Measurements from ENCODE around the gene GALNT9.
"Not testable (repeated sequence)": the region's sequence is repeated elsewhere in the genome, so short reads cannot be mapped to it uniquely, and the experiment has no call there.

Gene GALNT9

GRCh38 chr12:132306885-132307191 lies 22.6 kb downstream of the GALNT9 start:
- Mint-ChIP-seq H3K27me3 (peaks cover 9% of the 10 kb centered on the region), H3K4me1 (no peaks in the 10 kb centered on the region), H3K9me3 (peaks cover 7% of the 10 kb centered on the region), H3K4me3 (no peak overlapping the region), H3K27ac (no peak overlapping the region), H3K36me3 (no peaks in the 10 kb centered on the region)
- no peak for ATAC-seq

DNA sequence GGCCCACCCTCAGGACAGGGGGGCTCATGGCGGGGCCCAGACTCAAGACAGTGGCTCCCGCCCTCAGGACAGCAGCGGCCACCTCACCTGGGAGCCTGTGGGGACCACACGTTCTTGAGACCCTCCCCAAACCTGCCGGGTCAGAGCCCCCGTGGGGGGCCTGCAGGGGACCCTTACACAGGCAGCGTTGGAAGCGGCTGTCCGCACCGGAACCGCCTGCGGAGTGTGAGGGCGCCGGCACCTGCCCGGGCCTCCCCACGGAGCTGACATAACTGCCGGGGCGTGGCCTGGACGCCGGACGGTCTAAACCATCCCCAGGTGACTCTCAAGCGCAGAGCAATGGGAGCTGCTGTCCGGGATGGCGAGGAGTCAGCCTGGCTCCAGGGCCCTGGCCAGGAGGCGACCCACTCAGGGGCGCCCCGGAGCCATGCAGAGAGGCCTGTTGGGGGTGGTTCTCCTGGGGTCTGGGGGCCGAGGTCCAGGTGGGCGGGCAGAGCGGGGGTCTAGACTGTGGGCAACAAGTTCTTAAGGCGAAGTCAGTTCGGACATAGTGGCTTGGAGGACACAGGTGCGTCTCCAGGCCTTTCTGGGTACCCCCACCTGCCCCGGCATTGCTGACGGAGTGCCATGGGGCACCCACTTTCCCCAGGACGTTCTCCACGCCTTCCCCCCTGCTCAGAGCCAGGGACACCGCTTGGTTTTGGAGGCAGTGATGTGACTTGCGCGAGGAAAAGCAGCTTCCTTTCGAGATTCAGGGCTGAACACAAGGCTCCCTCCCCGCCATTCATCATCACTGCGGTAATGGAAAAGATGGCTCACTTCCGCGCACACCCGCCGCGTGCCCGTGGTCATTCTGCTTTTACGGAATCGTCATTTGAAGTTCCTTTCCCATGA lies 23.2 kb downstream of the GALNT9 start:
- ATAC-seq: peak; percentile 27
- Mint-ChIP-seq H3K4me1 (no peaks in the 10 kb centered on the region), H3K4me3 (no peak overlapping the region), H3K27ac (no peak overlapping the region), H3K36me3 (no peaks in the 10 kb centered on the region), H3K27me3 (peaks cover 10% of the 10 kb centered on the region), H3K9me3 (peaks cover 5% of the 10 kb centered on the region)

GRCh38 chr12:132305560-132305966 lies 23.8 kb downstream of the GALNT9 start:
- Mint-ChIP-seq H3K27me3 (peaks cover 17% of the 10 kb centered on the region), H3K4me1 (no peaks in the 10 kb centered on the region), H3K4me3 (no peak overlapping the region), H3K27ac (no peak overlapping the region), H3K36me3 (no peaks in the 10 kb centered on the region), H3K9me3 (peaks cover 4% of the 10 kb centered on the region)
- no peak for ATAC-seq

DNA sequence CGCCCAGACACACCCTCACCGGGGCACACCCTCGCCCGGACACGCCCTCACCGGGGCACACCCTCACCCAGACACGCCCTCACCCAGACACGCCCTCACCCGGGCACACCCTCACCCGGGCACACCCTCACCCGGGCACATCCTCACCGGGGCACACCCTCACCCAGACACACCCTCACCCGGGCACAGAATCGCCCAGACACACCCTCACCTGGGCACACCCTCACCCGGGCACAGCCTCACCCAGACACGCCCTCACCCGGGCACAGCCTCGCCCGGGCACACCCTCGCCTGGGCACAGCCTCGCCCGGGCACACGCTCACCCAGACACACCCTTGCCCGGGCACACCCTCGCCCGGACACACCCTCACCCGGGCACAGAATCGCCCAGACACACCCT lies 24.5 kb downstream of the GALNT9 start:
- H3K36me3 Mint-ChIP-seq, ATAC-seq, H3K9me3 Mint-ChIP-seq, H3K4me3 Mint-ChIP-seq, H3K27ac Mint-ChIP-seq, H3K4me1 Mint-ChIP-seq: not testable (repeated sequence)
- H3K27me3 Mint-ChIP-seq: peaks cover 17% of the 10 kb centered on the region

- H3K27me3 Mint-ChIP-seq: peaks cover 17% of the 10 kb centered on the region
- H3K4me3 Mint-ChIP-seq, H3K4me1 Mint-ChIP-seq, H3K27ac Mint-ChIP-seq, ATAC-seq, H3K9me3 Mint-ChIP-seq, H3K36me3 Mint-ChIP-seq: not testable (repeated sequence)
Measured at GRCh38 chr12:132303853-132304373, 25.5 kb downstream of the GALNT9 start.

DNA sequence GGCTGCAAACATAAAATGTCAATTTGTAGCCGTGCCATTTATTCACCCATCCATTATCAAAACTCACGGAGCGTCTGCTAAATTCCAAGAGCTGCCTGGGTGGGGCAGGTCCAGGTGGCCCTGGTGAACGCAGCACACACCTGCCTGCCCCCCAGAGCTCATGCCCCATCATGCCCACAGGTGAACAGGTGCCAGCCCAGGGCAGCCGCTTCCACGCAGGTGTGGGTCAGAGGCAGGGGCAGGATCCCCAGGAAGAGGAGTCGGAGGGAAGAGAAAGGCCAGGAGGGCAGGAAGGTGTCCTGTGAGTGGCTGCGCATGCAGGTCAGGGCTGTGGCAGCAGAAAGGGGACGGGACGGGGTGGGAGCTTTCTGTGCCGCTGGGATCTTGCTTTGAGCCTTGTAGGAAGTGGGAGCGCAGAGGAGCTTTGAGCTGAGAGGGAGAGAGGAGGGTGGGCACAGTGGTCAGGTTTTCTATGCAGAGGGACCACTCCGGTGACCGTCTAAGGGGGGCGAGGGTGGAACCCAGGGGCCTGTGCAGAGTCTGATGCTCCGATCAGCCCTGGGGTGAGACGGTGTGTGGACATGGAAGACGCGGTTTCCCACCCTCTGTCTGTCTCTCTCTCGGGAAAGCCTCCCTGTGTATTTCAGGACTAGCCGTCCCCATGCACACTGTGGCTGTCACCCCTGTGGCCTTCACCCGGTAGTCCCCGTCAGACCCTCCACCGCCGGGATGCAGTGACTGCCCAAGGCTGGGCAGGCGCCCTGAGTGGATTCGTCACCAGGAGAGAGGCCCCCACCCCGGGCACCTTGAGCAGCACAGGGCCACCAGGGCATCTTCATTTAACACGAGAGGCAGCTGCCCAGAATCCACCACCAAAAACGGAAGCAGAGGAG lies 26.7 kb downstream of the GALNT9 start:
- Mint-ChIP-seq H3K36me3 (no peaks in the 10 kb centered on the region), H3K4me1 (no peaks in the 10 kb centered on the region), H3K4me3 (no peak overlapping the region), H3K27ac (no peak overlapping the region), H3K27me3 (peaks cover 12% of the 10 kb centered on the region), H3K9me3 (peaks cover 7% of the 10 kb centered on the region)
- peak; percentile 59 for ATAC-seq

DNA sequence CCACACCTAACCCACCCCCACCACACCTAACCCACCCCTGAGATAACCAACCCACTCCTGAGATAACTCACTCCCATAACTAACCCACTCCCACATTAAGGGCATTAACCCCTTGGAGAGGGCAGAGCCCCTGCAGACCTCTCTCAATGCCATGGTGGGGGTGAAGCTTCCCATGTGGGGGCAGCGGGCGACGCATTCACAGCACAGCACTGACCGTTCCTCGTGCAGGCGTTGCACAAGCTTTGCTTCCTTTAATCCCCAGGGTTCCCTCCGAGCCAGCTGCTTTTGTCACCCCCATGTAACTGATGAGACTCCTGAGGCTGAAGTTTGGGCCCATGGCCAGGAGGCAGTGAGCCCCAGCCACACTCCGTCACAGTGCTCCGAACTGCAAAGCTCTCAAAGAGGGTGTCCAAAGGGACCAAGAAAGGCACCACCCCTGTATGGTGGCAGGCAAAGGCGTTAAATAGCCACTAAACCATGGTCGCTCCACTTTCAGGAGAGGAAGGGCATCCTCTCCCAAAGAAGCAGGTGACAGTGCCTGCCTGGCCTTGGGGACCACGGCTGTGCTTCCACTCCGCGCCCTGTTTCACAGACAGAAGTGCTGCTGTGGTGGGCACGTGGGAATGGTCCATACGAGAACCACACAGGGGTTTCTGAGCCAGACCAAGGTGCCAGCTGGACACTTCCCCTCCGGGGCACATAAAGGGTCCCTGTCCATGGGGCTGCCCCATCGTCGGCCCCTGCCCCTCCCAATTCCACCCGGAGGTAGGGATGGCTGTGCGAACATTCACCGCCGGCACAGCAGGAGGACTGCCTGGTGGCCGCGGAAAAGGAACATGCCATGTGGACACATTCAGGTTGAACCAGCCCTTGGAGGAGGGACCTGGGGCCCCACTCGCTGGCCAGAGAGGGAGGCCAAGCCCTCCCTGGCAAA lies 28.3 kb downstream of the GALNT9 start:
- ATAC-seq: no peak
- no peaks in the 10 kb centered on the region for H3K4me1 Mint-ChIP-seq
- H3K27ac Mint-ChIP-seq: no peak overlapping the region
- H3K9me3 Mint-ChIP-seq: peaks cover 7% of the 10 kb centered on the region
- H3K27me3 Mint-ChIP-seq: peaks cover 9% of the 10 kb centered on the region
- no peak overlapping the region for H3K4me3 Mint-ChIP-seq
- no peaks in the 10 kb centered on the region for H3K36me3 Mint-ChIP-seq

DNA sequence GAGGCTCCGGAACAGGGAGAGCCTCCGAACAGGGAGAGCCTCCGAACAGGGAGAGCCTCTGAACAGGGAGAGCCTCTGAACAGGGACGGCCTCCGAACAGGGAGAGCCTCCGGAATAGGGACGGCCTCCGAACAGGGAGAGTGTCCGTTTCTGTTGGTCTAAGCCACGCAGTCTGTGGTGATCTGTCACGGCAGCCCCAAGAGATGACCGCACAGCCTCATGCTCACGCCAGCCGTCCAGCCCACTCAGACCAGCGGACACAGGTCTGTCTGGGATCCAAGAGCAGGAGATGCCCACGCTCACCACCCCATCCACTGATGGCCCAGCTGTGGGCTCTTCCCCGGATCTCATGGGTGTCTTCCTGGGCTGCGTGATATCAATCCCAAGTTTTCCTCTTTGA lies 33.3 kb downstream of the GALNT9 start:
- Mint-ChIP-seq H3K27ac (no peak overlapping the region), H3K4me3 (no peak overlapping the region), H3K36me3 (no peaks in the 10 kb centered on the region), H3K9me3 (peaks cover 15% of the 10 kb centered on the region), H3K27me3 (peaks cover 30% of the 10 kb centered on the region), H3K4me1 (no peaks in the 10 kb centered on the region)
- ATAC-seq: no peak

DNA sequence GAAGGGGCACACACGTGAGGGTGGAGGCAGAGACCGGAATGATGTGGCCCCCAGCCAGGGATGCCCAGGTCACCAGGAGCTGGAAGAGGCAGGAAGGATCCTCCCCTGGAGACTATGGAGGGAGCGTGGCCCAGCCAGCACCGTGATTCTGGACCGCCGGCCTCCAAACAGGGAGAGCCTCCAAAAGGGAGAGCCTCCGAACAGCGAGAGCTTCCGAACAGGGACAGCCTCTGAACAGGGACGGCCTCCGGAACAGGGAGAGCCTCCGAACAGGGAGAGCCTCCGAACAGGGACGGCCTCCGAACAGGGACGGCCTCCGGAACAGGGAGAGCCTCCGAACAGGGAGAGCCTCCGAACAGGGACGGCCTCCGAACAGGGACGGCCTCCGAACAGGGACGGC lies 33.8 kb downstream of the GALNT9 start:
- H3K4me3 Mint-ChIP-seq, ATAC-seq, H3K4me1 Mint-ChIP-seq, H3K27ac Mint-ChIP-seq, H3K36me3 Mint-ChIP-seq: not testable (repeated sequence)
- peaks cover 11% of the 10 kb centered on the region for H3K9me3 Mint-ChIP-seq
- peaks cover 25% of the 10 kb centered on the region for H3K27me3 Mint-ChIP-seq

DNA sequence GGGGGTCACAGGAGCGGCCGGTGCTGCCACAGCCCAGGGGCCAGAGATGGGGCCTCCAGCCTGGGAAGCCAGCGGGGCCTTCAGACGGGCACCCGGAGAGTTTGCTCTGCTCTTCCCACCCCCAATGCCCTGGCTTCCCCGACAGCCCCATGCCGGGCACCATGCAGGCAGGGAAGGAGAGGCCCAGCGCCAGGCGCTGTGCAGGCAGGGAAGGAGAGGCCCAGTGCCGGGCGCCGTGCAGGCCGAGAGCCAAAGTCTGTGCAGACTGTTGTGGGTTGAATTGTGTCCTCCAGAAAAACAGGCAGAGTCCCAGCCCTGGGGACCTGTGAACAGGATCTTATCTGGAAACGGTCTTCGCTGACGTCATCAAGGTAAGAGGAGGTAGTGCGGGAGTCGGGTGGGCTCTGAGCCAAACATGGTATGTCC lies 34.3 kb downstream of the GALNT9 start:
- no peak overlapping the region for H3K4me3 Mint-ChIP-seq
- ATAC-seq: no peak
- H3K27me3 Mint-ChIP-seq: peaks cover 25% of the 10 kb centered on the region
- H3K9me3 Mint-ChIP-seq: peaks cover 11% of the 10 kb centered on the region
- H3K27ac Mint-ChIP-seq: no peak overlapping the region
- no peaks in the 10 kb centered on the region for H3K4me1 Mint-ChIP-seq
- H3K36me3 Mint-ChIP-seq: no peaks in the 10 kb centered on the region

DNA sequence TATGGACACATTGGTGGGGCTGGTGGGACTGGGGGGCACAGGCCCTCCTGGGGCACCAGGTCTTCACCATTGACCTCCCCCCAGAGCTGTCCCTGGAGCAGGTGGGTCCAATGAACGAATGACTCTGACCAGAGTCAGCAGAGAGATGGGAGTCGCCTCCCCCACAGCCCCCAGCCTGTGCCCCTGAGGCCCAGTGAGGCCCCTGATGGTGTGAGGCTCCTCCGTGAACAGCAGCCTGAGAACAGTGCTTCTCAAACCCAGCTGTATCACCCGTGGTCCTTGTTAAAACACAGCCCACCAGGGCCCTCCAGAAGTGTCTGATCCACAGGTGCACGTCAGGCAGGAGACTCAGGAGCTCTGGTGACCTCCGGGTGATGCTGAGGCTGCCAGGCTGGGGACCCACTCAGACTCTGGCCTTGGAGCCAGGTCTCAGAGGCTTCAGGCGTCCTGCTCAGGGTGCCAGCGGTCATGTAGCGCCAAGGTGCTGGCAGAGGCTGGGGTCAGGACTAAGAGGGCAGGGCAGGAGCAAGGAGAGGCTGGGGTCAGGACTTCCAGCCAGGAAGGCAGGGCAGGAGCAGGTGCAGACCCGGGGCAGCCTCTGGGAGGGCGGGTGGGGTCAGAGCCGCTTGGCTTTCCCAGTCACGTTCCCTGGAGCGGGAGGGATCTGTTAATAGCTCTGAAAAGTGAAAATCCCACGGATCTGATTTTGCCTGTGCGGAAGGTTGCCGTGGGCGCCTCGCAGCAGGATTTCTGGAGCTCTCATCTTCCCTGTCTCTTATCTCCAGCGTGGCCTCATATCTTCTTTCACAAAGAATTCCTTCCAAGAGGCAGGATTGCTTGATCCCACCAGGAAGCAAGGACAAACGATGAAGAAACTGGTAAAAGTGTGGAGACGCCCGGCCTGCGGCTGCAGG lies 35.0 kb downstream of the GALNT9 start:
- H3K27ac Mint-ChIP-seq: no peak overlapping the region
- no peaks in the 10 kb centered on the region for H3K36me3 Mint-ChIP-seq
- peaks cover 7% of the 10 kb centered on the region for H3K9me3 Mint-ChIP-seq
- no peaks in the 10 kb centered on the region for H3K4me1 Mint-ChIP-seq
- no peak overlapping the region for H3K4me3 Mint-ChIP-seq
- no peak for ATAC-seq
- peaks cover 25% of the 10 kb centered on the region for H3K27me3 Mint-ChIP-seq

DNA sequence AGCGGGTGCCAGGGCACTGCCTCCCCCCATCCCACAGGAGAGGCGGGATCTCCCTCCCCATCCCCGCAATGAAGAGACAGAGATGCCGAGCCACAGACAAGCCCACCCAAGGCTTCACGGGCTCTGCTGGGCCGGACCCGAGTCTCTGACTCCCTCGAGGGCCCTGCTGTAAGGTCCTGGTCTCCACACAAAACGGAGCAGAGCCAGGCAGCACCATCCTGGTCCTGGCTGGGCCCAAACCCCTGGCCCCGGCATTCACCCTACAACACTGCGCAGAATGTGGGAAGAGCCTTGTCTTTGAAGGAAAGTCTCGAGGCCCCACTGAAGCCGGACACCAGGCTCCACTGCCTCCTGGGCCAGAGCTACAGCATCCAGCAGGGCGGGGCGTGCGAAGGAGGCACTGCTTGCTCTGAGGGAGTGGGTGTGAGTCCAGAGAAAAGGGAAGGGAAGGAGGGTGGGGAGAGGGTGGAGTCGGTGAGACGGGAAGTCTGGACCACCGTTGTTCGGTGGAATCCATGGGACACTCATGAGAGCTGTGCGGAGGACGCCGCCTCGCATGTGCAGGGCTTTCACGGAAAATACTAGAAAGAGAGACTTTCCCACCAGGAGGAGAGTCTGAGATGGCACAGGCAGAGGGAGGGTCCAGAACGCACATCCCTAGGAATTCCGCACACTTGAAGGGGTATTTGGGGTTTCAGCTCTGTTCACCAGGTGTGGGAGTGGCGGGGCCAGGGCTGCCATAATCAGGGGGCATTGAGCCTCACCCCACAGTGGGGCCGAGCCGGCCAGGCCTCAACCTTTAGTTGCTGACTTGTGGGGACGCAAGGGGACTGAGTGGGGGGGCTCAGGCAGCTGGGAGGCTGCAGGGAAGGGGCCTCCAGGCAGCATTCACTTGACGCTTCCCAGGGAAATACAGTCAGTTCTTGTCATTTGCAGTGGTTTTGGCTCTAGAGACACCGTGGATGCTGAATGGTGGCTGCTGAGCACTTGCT lies 36.8 kb downstream of the GALNT9 start:
- Mint-ChIP-seq H3K9me3 (peaks cover 7% of the 10 kb centered on the region), H3K4me3 (no peak overlapping the region), H3K36me3 (no peaks in the 10 kb centered on the region), H3K27me3 (peaks cover 26% of the 10 kb centered on the region), H3K4me1 (no peaks in the 10 kb centered on the region), H3K27ac (peak overlapping the region; percentile 38)
- ATAC-seq: no peak

Data from stimulated activated memory B cell treated with anti-CD40 and anti-IgM and Interleukin-4, amounts not matched to agents 10 μg/mL and 1 μg/mL and 100 μg/mL, for 72 hours (primary cell).